SK-N-SH (cell line): Measurements from ENCODE around the gene RCAN1. TPM values are rescaled to one million over a fixed set of nuclear protein-coding genes. Genes with fewer than 3 reads are reported as not detected.

Experiments
- CTCF ChIA-PET: fragments of 300-600, 350-600 bp; formaldehyde crosslinking; extraction: SDS; loops from one replicate; lab custom pipeline; 2021; lab: Yijun Ruan, JAX
- POLR2A ChIA-PET: fragments of 350-600 bp; sonication (Branson Sonifier 250); formaldehyde crosslinking; extraction: SDS; loops from one replicate; lab custom pipeline; 2020; ENCODE audit warnings: antibody characterized with exemption, inconsistent platforms; lab: Yijun Ruan, JAX
- DNase-seq: peaks from one replicate; pipeline ENCODE4 v3.0.0; 2012
- H2AFZ ChIP-seq: fragments of 200-600 bp; sonication (generic); 2 replicates; pipeline ENCODE4 v1.8.1; 2016; ENCODE audit warnings: antibody characterized with exemption, mild to moderate bottlenecking, low read depth
- H3F3A ChIP-seq: fragments of 200-600 bp; sonication (generic); replicated peaks from 2 replicates; pipeline ENCODE3; 2016; ENCODE audit warnings: antibody characterized with exemption, mild to moderate bottlenecking; ENCODE audit not compliant: insufficient read depth
- H3K27ac ChIP-seq, 2 experiments: fragments of 200-500 bp in 1 of 2; fragments of 200-600 bp in 1 of 2; sonication (Bioruptor generic) in 1 of 2; sonication (generic), shearing (Covaris generic) in 1 of 2; 2 replicates each; pipeline versions ENCODE4 v1.5.1 to v1.6.1; 2014 to 2016; ENCODE audit warnings: low read depth in 2 of 2, inconsistent platforms in 1 of 2, low read length in 1 of 2, mild to moderate bottlenecking in 1 of 2, mixed read lengths in 1 of 2
- H3K27me3 ChIP-seq: fragments of 200-600 bp; sonication (generic), shearing (Covaris generic); 2 replicates; pipeline ENCODE4 v1.6.1; 2016; ENCODE audit warnings: mixed run types; ENCODE audit not compliant: insufficient read depth
- H3K36me3 ChIP-seq, 2 experiments: fragments of 200-500 bp in 1 of 2; fragments of 200-600 bp in 1 of 2; sonication (Bioruptor generic) in 1 of 2; sonication (generic) in 1 of 2; replicated peaks in 1 of 2; 2 replicates each; pipeline versions ENCODE3 to v1.5.1; 2014 to 2016; ENCODE audit warnings: low read length in 1 of 2, mild to moderate bottlenecking in 1 of 2; ENCODE audit not compliant: insufficient read depth in 2 of 2, control insufficient read depth in 1 of 2
- H3K4me1 ChIP-seq, 2 experiments: fragments of 200-500 bp in 1 of 2; fragments of 200-600 bp in 1 of 2; sonication (Bioruptor generic) in 1 of 2; sonication (generic), shearing (Covaris generic) in 1 of 2; 2 replicates each; pipeline versions ENCODE4 v1.5.1 to v1.6.1; 2014 to 2016; ENCODE audit warnings: low read depth in 1 of 2, low read length in 1 of 2, mixed run types in 1 of 2; ENCODE audit not compliant: insufficient read depth in 2 of 2, control insufficient read depth in 1 of 2
- H3K4me2 ChIP-seq: fragments of 200-600 bp; sonication (generic), shearing (Covaris generic); 2 replicates; pipeline ENCODE4 v1.6.1; 2017; ENCODE audit warnings: mixed run types
- H3K4me3 ChIP-seq, 2 experiments: fragments of 200-500 bp in 1 of 2; fragments of 200-600 bp in 1 of 2; sonication (Bioruptor generic) in 1 of 2; sonication (generic), shearing (Covaris generic) in 1 of 2; 2 replicates each; pipeline versions ENCODE4 v1.5.1 to v1.8.1; 2014 to 2016; ENCODE audit warnings: low read depth in 2 of 2, inconsistent platforms in 1 of 2, low read length in 1 of 2, mild to moderate bottlenecking in 1 of 2, mixed read lengths in 1 of 2, moderate library complexity in 1 of 2
- H3K79me2 ChIP-seq: fragments of 200-600 bp; sonication (generic); 2 replicates; pipeline ENCODE4 v1.8.1; 2017; ENCODE audit warnings: mild to moderate bottlenecking; ENCODE audit not compliant: insufficient read depth
- H3K9ac ChIP-seq: fragments of 200-600 bp; sonication (generic); 2 replicates; pipeline ENCODE4 v1.6.1; 2017; ENCODE audit warnings: mixed run types
- H3K9me2 ChIP-seq: fragments of 200-600 bp; sonication (generic); 2 replicates; pipeline ENCODE4 v1.6.1; 2017; ENCODE audit warnings: mixed run types
- H3K9me3 ChIP-seq: fragments of 200-600 bp; sonication (generic); 2 replicates; pipeline ENCODE4 v1.6.1; 2017; ENCODE audit warnings: mixed run types, mild to moderate bottlenecking, moderate library complexity
- H4K20me1 ChIP-seq: fragments of 200-600 bp; sonication (generic); 2 replicates; pipeline ENCODE4 v1.6.1; 2017; ENCODE audit warnings: mild to moderate bottlenecking, mixed run types; ENCODE audit not compliant: insufficient read depth
- CHD2 ChIP-seq: fragments of 150-350 bp; IDR thresholded peaks from 2 replicates; pipeline ENCODE4 v1.6.1; 2018; ENCODE audit warnings: low read length; ENCODE audit not compliant: partially characterized antibody
- CTCF ChIP-seq: fragments of 200-600 bp; sonication (generic); IDR thresholded peaks from 2 replicates; pipeline ENCODE4 v1.6.1; 2017; ENCODE audit warnings: antibody characterized with exemption, mild to moderate bottlenecking, moderate library complexity
- ELF1 ChIP-seq: IDR thresholded peaks from 2 replicates; pipeline ENCODE4 v1.4.0; 2012
- EP300 ChIP-seq, 2 experiments: IDR thresholded peaks; 2 replicates each; pipeline versions ENCODE4 v1.4.0 to v1.6.1; 2012; ENCODE audit warnings: borderline replicate concordance in 1 of 2, low read depth in 1 of 2, low read length in 1 of 2
- GABPA ChIP-seq: IDR thresholded peaks from 2 replicates; pipeline ENCODE4 v1.4.0; 2012; ENCODE audit warnings: low read depth, mild to moderate bottlenecking
- GATA2 ChIP-seq: sonication (generic); formaldehyde crosslinking; IDR thresholded peaks from 2 replicates; pipeline ENCODE4 v1.5.0; 2020; ENCODE audit warnings: mild to moderate bottlenecking, missing genetic modification reagents
- NFIC ChIP-seq: IDR thresholded peaks from 2 replicates; pipeline ENCODE4 v1.4.0; 2012; ENCODE audit warnings: borderline replicate concordance
- POLR2AphosphoS5 ChIP-seq: IDR thresholded peaks from 2 replicates; pipeline ENCODE4 v1.6.1; 2012; ENCODE audit warnings: low read depth, low read length
- RAD21 ChIP-seq: IDR thresholded peaks from 2 replicates; pipeline ENCODE4 v1.6.1; 2012; ENCODE audit warnings: mild to moderate bottlenecking, low read length
- SMC3 ChIP-seq: IDR thresholded peaks from 2 replicates; pipeline ENCODE4 v1.6.1; 2012; ENCODE audit warnings: low read depth, low read length, improper control_type of control experiment
- TAF1 ChIP-seq: IDR thresholded peaks from 2 replicates; pipeline ENCODE4 v1.6.1; 2012; ENCODE audit warnings: low read depth, mild to moderate bottlenecking, low read length, moderate library complexity, borderline replicate concordance
- USF2 ChIP-seq: fragments of 150-350 bp; IDR thresholded peaks from 2 replicates; pipeline ENCODE4 v1.6.1; 2017; ENCODE audit warnings: antibody characterized with exemption, low read length, low read depth, borderline replicate concordance
- polyA plus RNA-seq, 3 experiments: library from polyadenylated mRNA; depleted of rRNA; stranded (reverse); fragments of >200 nt; gene quantifications; 2 replicates each; pipeline ENCODE4 v1.2.3, GENCODE V29; 2012
- TF ChIP-seq, protein P1 (sequence below): IDR thresholded peaks from 2 replicates; pipeline ENCODE4 v1.4.0; 2012; ENCODE audit warnings: low read depth, borderline replicate concordance
- TF ChIP-seq, protein P2 (sequence below): IDR thresholded peaks from 2 replicates; pipeline ENCODE4 v1.4.0; 2012; ENCODE audit warnings: low read depth, borderline replicate concordance

Gene RCAN1
- polyA plus RNA-seq, 1 of the 3 experiments (the other 2 are of a cell fraction) = 16.7 TPM

DNA sequence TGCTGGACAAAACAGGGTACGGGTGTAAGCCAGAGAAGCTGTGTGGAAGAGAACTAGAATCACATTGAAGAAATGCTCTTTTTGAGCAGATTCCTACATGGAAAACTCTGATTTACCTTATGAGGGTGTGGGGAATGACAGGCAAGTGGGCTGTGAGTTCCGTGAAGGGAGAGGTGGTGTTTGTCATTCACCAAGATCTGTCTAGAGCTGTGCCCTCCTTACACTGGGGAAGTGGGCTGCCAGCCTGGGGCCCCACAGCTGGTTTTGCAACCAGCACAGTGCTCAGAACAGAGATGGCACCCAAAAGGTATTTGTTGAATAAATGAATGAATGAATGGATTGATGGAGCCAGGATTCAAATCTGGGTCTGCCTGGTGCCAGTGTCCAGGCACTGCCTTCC is 10.4 kb downstream of the RCAN1 start (continued):
- no peak for TF ChIP-seq TAF1
- TF ChIP-seq USF2 = no peak

DNA sequence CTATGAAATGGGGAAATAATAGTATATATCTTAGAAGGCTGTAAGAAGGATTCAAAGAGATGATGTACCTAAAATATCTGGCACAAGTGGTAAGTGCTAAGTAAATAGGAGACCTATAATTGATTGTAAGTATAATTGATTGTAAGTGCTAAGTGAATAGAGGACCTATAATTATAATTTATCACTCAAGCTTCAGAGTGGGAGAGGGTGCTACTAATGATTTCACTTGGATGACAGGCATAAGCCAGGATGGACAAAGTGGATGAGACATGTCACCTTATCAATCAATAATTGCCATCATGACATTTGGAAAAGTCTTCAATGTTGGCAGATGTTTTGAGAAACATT is 11.2 kb downstream of the RCAN1 start:
- POLR2A ChIA-PET = no interaction called here
- H4K20me1 ChIP-seq = no peaks in the 10 kb centered on the region
- TF ChIP-seq, protein P1, sequence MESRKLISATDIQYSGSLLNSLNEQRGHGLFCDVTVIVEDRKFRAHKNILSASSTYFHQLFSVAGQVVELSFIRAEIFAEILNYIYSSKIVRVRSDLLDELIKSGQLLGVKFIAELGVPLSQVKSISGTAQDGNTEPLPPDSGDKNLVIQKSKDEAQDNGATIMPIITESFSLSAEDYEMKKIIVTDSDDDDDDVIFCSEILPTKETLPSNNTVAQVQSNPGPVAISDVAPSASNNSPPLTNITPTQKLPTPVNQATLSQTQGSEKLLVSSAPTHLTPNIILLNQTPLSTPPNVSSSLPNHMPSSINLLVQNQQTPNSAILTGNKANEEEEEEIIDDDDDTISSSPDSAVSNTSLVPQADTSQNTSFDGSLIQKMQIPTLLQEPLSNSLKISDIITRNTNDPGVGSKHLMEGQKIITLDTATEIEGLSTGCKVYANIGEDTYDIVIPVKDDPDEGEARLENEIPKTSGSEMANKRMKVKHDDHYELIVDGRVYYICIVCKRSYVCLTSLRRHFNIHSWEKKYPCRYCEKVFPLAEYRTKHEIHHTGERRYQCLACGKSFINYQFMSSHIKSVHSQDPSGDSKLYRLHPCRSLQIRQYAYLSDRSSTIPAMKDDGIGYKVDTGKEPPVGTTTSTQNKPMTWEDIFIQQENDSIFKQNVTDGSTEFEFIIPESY = no peak
- TF ChIP-seq GATA2 (CRISPR knock-in tag) (no peak), ELF1 (no peak), POLR2AphosphoS5 (no peak), RAD21 (no peak), CHD2 (no peak), NFIC (no peak), EP300 (IDR thresholded peaks at IDR 0.05; ENCODE audit: borderline replicate concordance in 1 of 2, low read depth in 1 of 2, low read length in 1 of 2) (no peak), SMC3 (no peak), GABPA (no peak), CTCF (no peak)
- TF ChIP-seq, protein P2, sequence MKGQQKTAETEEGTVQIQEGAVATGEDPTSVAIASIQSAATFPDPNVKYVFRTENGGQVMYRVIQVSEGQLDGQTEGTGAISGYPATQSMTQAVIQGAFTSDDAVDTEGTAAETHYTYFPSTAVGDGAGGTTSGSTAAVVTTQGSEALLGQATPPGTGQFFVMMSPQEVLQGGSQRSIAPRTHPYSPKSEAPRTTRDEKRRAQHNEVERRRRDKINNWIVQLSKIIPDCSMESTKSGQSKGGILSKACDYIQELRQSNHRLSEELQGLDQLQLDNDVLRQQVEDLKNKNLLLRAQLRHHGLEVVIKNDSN = no peak
- DNase-seq = no peak
- CTCF ChIA-PET = interaction anchor here (0.5 to 2.8 kb wide), 34 partner anchors 9 to 679 kb away, joined by 3 to 61 read pairs (median 5); partner anchors contain the start of genes KCNE2 and RCAN1
- H3F3A ChIP-seq = no peaks in the 10 kb centered on the region
- no peaks in the 10 kb centered on the region for H3K36me3 ChIP-seq
- H3K9me2 ChIP-seq = no peaks in the 10 kb centered on the region
- H2AFZ ChIP-seq = no peak overlapping the region
- H3K9me3 ChIP-seq = no peaks in the 10 kb centered on the region
- H3K27ac ChIP-seq = no peak overlapping the region
- H3K4me3 ChIP-seq = no peak overlapping the region
- no peak overlapping the region for H3K4me2 ChIP-seq
- no peak overlapping the region for H3K9ac ChIP-seq
- peaks cover 2 to 3% of the 10 kb centered on the region in 2 experiments; a peak in 2 of 4 replicates for H3K4me1 ChIP-seq
- H3K79me2 ChIP-seq = no peaks in the 10 kb centered on the region
- H3K27me3 ChIP-seq = no peaks in the 10 kb centered on the region
